Calu3 (cell line): Measurements from ENCODE around the gene ELMO1. TPM values are rescaled to one million over a fixed set of nuclear protein-coding genes. Genes with fewer than 3 reads are reported as not detected.
A peak's percentile ranks its signal among the peaks of the same experiment; 100 is the strongest.

Source experiments
- BruUV-seq: library from RNA; stranded (reverse); fragments of 400-500 nt; replicated peaks from 2 replicates; lab custom pipeline; 2021; lab: Mats Ljungman, UMichigan
- CTCF ChIA-PET: fragments of 300-600 bp; sonication (Branson Sonifier 250); formaldehyde crosslinking; loops from one replicate; lab custom pipeline; 2022; ENCODE audit warnings: antibody characterized with exemption; lab: Charles Lee
- DNase-seq: peaks from one replicate; pipeline ENCODE4 v3.0.0; 2022
- H3K27ac Mint-ChIP-seq: one replicate; pipeline ENCODE4 v1.8.0; 2022; ENCODE audit warnings: mixed read lengths; ENCODE audit not compliant: unreplicated experiment
- H3K27me3 Mint-ChIP-seq: one replicate; pipeline ENCODE4 v1.8.0; 2022; ENCODE audit warnings: mixed read lengths; ENCODE audit not compliant: unreplicated experiment
- H3K36me3 Mint-ChIP-seq: one replicate; pipeline ENCODE4 v1.8.0; 2022; ENCODE audit warnings: mild to moderate bottlenecking, moderate library complexity, mixed read lengths; ENCODE audit not compliant: insufficient read depth, unreplicated experiment
- H3K4me1 Mint-ChIP-seq: one replicate; pipeline ENCODE4 v1.8.0; 2022; ENCODE audit warnings: mild to moderate bottlenecking, low read depth, mixed read lengths; ENCODE audit not compliant: unreplicated experiment
- H3K4me3 Mint-ChIP-seq: one replicate; pipeline ENCODE4 v1.8.0; 2022; ENCODE audit warnings: mild to moderate bottlenecking, low read depth, moderate library complexity, mixed read lengths; ENCODE audit not compliant: unreplicated experiment
- H3K9me3 Mint-ChIP-seq: one replicate; pipeline ENCODE4 v1.8.0; 2022; ENCODE audit warnings: low read depth, mixed read lengths; ENCODE audit not compliant: unreplicated experiment
- intact Hi-C: fragments of 100-400 bp; cut with micrococcal nuclease; formaldehyde crosslinking; loops from one replicate; pipeline ENCODE4 v1.10.0; 2022; ENCODE audit not compliant: unreplicated experiment
- total RNA-seq: library from RNA; stranded (reverse); gene quantifications from 2 replicates; pipeline ENCODE4 v1.2.3, GENCODE V29; 2022
- TF ChIP-seq, protein P1 (sequence below): fragments of 200-600 bp; IDR thresholded peaks from one replicate; pipeline ENCODE4 v1.8.0; 2022; ENCODE audit warnings: antibody characterized with exemption; ENCODE audit not compliant: unreplicated experiment

ELMO1 gene
- total RNA-seq, 1 experiment from 2014 or later = not detected

DNA sequence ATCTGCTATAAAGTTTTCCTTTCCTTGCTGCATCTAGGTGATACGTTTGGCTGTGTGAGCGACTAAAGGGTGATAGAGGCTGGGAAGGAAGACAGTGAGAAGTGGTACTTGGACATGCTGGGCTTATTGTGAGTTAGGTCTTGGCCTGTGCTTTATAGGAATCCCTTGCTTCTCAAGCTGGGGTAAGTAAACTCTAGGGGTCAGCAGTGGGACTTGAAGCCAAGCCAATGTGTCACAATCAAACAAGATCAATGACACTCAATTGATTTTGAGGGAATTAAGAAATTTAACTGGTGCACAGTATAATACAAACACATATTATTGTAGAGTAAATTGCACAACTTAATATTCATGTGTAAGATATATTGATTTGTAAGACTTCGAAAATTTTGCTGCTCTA is 568.6 kb downstream of the ELMO1 start:
- CTCF ChIA-PET = no interaction called here
- no peaks in the 10 kb centered on the region for H3K9me3 Mint-ChIP-seq
- no peak overlapping the region for H3K27ac Mint-ChIP-seq
- BruUV-seq = no TSS peak
- TF ChIP-seq, protein P1, sequence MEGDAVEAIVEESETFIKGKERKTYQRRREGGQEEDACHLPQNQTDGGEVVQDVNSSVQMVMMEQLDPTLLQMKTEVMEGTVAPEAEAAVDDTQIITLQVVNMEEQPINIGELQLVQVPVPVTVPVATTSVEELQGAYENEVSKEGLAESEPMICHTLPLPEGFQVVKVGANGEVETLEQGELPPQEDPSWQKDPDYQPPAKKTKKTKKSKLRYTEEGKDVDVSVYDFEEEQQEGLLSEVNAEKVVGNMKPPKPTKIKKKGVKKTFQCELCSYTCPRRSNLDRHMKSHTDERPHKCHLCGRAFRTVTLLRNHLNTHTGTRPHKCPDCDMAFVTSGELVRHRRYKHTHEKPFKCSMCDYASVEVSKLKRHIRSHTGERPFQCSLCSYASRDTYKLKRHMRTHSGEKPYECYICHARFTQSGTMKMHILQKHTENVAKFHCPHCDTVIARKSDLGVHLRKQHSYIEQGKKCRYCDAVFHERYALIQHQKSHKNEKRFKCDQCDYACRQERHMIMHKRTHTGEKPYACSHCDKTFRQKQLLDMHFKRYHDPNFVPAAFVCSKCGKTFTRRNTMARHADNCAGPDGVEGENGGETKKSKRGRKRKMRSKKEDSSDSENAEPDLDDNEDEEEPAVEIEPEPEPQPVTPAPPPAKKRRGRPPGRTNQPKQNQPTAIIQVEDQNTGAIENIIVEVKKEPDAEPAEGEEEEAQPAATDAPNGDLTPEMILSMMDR = no peak
- H3K4me1 Mint-ChIP-seq = no peaks in the 10 kb centered on the region
- H3K4me3 Mint-ChIP-seq = no peak overlapping the region
- H3K36me3 Mint-ChIP-seq = no peaks in the 10 kb centered on the region
- peaks cover 22% of the 10 kb centered on the region for H3K27me3 Mint-ChIP-seq
- intact Hi-C loops = loop anchor here (5.0 kb wide), 1 partner anchor 393 kb away; no protein-coding TSS in a partner anchor
- DNase-seq = no peak

DNA sequence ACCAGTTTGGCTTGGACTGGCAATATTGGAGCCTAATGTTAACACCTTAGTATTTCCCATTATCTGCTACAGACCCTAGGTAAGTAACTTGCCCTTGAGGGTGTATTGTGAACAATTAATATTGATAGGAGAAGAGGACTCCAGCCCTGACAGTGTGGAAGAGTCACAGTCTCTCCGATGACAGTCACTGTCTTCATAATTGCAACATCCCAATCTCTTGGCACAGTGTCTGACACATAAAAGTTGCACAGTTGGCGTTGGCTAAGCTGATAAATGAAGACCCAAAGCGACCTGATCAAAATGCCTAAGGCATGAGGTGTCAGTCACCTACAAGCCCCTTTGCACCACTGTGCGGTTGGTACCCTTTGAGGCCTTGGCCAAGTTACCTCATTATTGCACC is 569.6 kb downstream of the ELMO1 start:
- no TSS peak for BruUV-seq
- H3K27ac Mint-ChIP-seq = no peak overlapping the region
- CTCF ChIA-PET = no interaction called here
- no peaks in the 10 kb centered on the region for H3K36me3 Mint-ChIP-seq
- no peak for DNase-seq
- H3K4me3 Mint-ChIP-seq = no peak overlapping the region
- TF ChIP-seq, protein P1 = no peak
- H3K27me3 Mint-ChIP-seq = peaks cover 22% of the 10 kb centered on the region
- intact Hi-C loops = loop anchor here (5.0 kb wide), 1 partner anchor 197 kb away; no protein-coding TSS in a partner anchor
- no peaks in the 10 kb centered on the region for H3K4me1 Mint-ChIP-seq
- H3K9me3 Mint-ChIP-seq = no peaks in the 10 kb centered on the region

DNA sequence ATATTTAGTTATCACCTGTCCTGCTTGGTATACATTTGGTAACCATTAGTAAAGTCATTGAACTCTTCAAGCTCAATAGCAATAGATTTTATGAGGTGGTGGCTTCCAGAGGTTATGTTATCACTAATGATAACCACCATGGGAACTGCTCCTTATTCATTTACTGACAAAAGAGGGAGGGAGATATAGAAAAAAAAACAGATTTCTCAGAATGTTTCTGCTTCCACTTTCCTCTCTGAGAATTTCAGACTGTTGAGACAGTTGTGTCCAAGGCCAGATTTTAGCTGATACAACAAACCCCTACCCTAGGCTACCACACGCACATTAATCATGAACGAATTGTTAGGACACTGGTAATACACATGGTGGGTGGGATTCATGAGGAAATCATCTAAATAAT is 570.4 kb downstream of the ELMO1 start:
- CTCF ChIA-PET = no interaction called here
- Mint-ChIP-seq H3K36me3 (no peaks in the 10 kb centered on the region), H3K9me3 (no peaks in the 10 kb centered on the region), H3K27ac (no peak overlapping the region), H3K4me3 (no peak overlapping the region), H3K27me3 (peaks cover 22% of the 10 kb centered on the region), H3K4me1 (no peaks in the 10 kb centered on the region)
- DNase-seq = no peak
- intact Hi-C loops = loop anchor here (5.0 kb wide), 1 partner anchor 196 kb away; no protein-coding TSS in a partner anchor
- TF ChIP-seq, protein P1 = no peak
- no TSS peak for BruUV-seq

DNA sequence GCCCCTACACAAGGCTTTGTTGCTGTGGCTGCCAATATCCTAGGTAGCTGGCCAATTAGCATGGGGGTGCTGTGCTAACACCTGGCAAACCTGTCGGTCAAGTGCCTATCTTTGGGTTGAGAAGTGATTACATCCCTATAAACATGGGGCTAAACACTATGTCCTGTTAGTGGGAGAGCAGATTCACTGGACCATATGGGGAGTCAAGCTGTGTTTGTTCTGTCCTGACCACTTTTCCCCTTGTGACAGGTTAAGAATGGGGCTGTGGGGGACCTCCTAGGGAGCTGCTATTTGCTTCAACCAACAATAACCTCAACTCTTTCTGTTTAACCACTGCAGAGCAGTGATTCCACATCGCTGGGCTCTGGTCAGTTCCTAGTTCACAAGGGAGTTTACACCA is 572.9 kb downstream of the ELMO1 start:
- no TSS peak for BruUV-seq
- CTCF ChIA-PET = no interaction called here
- peaks cover 19% of the 10 kb centered on the region for H3K27me3 Mint-ChIP-seq
- TF ChIP-seq, protein P1 = no peak
- H3K9me3 Mint-ChIP-seq = no peaks in the 10 kb centered on the region
- intact Hi-C loops = loop anchor here (5.0 kb wide), 1 partner anchor 193 kb away; no protein-coding TSS in a partner anchor
- peak; percentile 22 for DNase-seq
- no peak overlapping the region for H3K27ac Mint-ChIP-seq
- no peak overlapping the region for H3K4me3 Mint-ChIP-seq
- no peaks in the 10 kb centered on the region for H3K4me1 Mint-ChIP-seq
- no peaks in the 10 kb centered on the region for H3K36me3 Mint-ChIP-seq
